HG02973 (cell line): ENCODE measurements around the gene PIK3CG.
"Not testable (repeated sequence)": the region's sequence is repeated elsewhere in the genome, so short reads cannot be mapped to it uniquely, and the experiment has no call there.

ENCODE experiments used
- ATAC-seq: cut with Tn5 transposase; IDR thresholded peaks from one replicate; pipeline ENCODE4 v1.9.1; 2021; ENCODE audit warnings: moderate library complexity; ENCODE audit not compliant: unreplicated experiment

The PIK3CG gene

DNA sequence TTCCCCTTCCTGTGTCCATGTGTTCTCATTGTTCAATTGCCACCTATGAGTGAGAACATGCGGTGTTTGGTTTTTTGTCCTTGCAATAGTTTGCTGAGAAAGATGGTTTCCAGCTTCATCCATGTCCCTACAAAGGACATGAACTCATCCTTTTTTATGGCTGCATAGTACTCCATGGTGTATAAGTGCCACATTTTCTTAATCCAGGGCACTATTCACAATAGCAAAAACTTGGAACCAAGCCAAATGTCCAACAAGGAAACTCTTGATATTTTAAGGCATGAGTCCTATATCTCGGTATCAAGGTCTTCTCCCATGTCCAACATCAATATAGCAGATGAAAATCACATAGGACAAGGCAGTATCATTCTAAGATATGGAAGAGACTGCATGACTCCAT is 64.5 kb downstream of the PIK3CG start:
- ATAC-seq, result not testable (repeated sequence)

GRCh38 chr7:106936236-106936635 is 71.2 kb downstream of the PIK3CG start:
- no peak for ATAC-seq

DNA sequence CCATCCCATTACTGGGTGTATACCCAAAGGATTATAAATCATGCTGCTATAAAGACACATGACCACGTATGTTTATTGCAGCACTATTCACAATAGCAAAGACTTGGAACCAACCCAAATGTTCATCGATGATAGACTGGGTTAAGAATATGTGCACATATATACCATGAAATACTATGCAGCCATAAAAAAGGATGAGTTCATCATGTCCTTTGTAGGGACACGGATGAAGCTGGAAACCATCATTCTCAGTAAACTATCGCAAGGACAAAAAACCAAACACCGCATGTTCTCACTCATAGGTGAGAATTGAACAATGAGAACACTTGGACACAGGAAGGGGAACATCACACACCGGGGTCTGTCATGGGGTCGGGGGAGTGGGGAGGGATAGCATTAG is 73.0 kb downstream of the PIK3CG start:
- not testable (repeated sequence) for ATAC-seq

DNA sequence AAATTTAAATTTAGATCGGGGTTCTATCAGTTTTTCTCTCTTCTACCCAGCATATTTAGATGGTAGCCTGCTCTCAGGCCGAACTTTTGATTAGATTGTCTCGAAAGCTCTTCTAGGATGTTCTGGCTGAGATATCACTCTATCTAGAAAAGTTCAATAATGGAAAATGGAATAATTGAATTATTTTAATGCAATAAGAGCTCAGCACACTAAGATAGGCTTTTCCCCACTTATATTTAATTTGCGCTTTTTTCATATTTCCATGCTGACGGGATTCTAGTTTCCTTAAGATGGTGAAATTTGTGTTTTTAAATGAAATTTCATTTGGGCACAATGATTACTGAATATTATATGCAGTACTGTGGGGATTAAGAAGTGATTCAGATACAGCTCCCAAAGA is 73.7 kb downstream of the PIK3CG start:
- ATAC-seq, result no peak

GRCh38 chr7:106944035-106944665 is 79.1 kb downstream of the PIK3CG start:
- ATAC-seq, result no peak

DNA sequence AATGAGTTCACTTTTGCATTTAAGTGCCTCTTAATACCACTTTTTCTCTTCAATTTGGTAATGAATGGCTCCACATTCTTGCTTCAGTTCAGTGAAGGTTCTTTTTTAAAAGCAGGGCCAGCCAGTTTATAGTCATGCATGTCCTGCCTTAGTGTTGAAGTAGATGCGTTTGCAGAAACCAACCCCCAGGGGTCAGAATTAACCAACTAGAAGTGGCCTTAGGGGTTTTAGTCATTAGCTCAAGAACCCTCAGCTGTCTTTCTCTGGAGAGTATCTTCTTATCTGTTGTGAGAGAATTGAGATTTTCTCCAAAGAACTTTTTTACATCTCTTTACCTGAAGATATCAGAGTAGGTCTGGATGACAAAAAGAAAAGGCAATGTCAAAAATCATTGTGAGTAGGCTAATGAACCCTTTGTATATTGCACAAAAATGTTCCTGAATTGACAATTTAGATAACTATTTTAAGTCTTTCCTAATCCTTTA is 82.2 kb downstream of the PIK3CG start:
- no peak for ATAC-seq

- ATAC-seq, result no peak
Measured at GRCh38 chr7:106952001-106952657, 87.0 kb downstream of the PIK3CG start.

DNA sequence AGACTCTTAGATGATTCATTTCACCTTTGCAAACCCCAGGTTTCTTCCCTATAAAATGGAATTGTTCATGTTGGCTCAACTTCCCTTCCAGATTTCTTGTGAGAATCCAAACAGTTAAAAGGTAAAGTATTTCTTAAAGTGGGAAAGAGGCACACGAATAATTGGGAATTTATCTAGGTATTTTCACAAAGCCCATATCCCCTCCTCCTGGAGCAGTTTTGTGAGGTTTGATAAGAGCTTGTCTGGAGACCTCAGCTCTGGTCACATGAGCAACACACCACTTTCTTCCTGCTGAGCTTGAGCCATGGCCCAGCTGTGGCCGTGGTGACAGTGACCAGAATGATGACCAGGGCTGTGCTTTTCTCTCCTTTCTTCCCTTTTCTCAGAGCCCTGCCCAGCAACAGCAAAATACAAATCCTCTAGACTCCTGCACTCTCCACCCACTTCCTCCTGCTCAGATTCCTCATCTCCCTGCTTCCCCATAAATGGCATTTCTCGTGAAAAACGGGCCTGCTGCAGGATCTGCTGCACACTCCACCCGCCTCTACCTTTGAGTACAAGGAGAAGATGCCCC is 87.7 kb downstream of the PIK3CG start:
- no peak for ATAC-seq

DNA sequence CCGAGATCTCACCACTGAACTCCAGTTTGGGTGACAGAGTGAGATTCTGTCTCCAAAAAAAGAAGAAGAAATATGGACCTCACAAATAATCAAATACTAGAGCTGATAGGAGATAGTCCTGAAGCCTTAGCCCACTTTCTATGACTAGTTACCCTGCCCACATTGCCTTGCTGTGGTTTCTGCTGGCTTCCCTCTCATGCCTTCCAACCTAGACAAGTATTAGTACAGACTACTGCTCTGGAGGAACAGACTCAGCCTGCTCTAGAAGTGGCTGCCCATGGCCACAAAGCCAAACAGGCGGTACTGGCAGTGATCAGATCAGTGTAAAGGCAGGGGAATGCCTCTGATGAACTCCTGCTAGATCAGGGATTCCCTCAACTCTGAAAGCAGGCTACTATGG is 89.8 kb downstream of the PIK3CG start:
- no peak for ATAC-seq

GRCh38 chr7:106955857-106956256 is 90.8 kb downstream of the PIK3CG start:
- not testable (repeated sequence) for ATAC-seq
